Heart left ventricle (tissue), 16 donors: ENCODE results near the gene FILIP1. TPM values are rescaled to one million over a fixed set of nuclear protein-coding genes. Genes with fewer than 3 reads are reported as not detected.

Experiments
- ATAC-seq, 4 donors: fragments of 200-7000 bp; cut with Tn5 transposase; one replicate each; pipeline ENCODE4 v1.9.1; 2020 to 2022; ENCODE audit warnings: moderate library complexity in 4 of 4, mild to moderate bottlenecking in 3 of 4, moderate number of reproducible peaks in 1 of 4
- DNase-seq, 5 donors: peaks; one replicate each; pipeline ENCODE4 v3.0.0-alpha.2; 2020
- H3K27ac ChIP-seq, 12 donors: fragments of 200-600 bp; sonication (generic) in 4 of 12; one replicate each; pipeline versions ENCODE4 v1.5.0 to v1.8.0; 2016 to 2022; ENCODE audit warnings: mild to moderate bottlenecking in 2 of 12
- H3K27me3 ChIP-seq, 9 donors: fragments of 200-600 bp; sonication (generic) in 2 of 9; one replicate each; pipeline versions ENCODE4 v1.5.1 to v1.8.0; 2016 to 2022; ENCODE audit warnings: mild to moderate bottlenecking in 3 of 9
- H3K36me3 ChIP-seq, 9 donors: fragments of 200-600 bp; sonication (generic) in 2 of 9; one replicate each; pipeline versions ENCODE4 v1.5.0 to v1.8.0; 2018 to 2022; ENCODE audit warnings: mild to moderate bottlenecking in 2 of 9
- H3K4me1 ChIP-seq, 12 donors: fragments of 200-600 bp; sonication (generic) in 4 of 12; one replicate each; pipeline versions ENCODE4 v1.5.0 to v1.8.0; 2016 to 2022; ENCODE audit warnings: mild to moderate bottlenecking in 3 of 12
- H3K4me3 ChIP-seq, 12 donors: fragments of 200-600 bp; sonication (generic) in 4 of 12; one replicate each; pipeline versions ENCODE4 v1.5.0 to v1.8.0; 2017 to 2022; ENCODE audit warnings: mild to moderate bottlenecking in 9 of 12, moderate library complexity in 4 of 12
- H3K9me3 ChIP-seq, 12 donors: fragments of 200-600 bp; sonication (generic) in 4 of 12; one replicate each; pipeline versions ENCODE4 v1.5.0 to v1.8.0; 2016 to 2022; ENCODE audit warnings: mild to moderate bottlenecking in 1 of 12
- POLR2A ChIP-seq, 2 donors: fragments of 450-650 bp; IDR thresholded peaks; one replicate each; pipeline ENCODE4 v1.6.1; 2017; ENCODE audit warnings: antibody characterized with exemption in 2 of 2, mild to moderate bottlenecking in 2 of 2, moderate library complexity in 2 of 2
- WGBS, 4 donors: extraction: QIAGEN DNeasy Blood & Tissue Kit in 2 of 4; methylation state at CpG; one replicate each; pipeline versions ENCODE4 v1.1.5 to v1.1.7; 2013 to 2018; 5-methylcytosine and 5-hydroxymethylcytosine counted together
- intact Hi-C, 10 donors: fragments of 100-400 bp; cut with DNase I; formaldehyde crosslinking; loops; one replicate each; pipeline versions ENCODE4 v1.11.1 to v1.14.2; 2022
- polyA plus RNA-seq, 2 donors: library from polyadenylated mRNA; stranded (reverse); fragments of 200-250 nt; gene quantifications; one replicate each; pipeline ENCODE4 v1.2.3, GENCODE V29; 2013
- total RNA-seq, 9 donors: library from RNA; depleted of rRNA in 2 of 9; stranded (reverse); fragments of >200 nt in 2 of 9; fragmentation: NEBNext Ultra II Directional in 3 of 9; extraction: Animal tissue kit (Norgen Biotek cat#: 25700) in 3 of 9; gene quantifications; one replicate each; pipeline versions ENCODE4 v1.1.0 to v1.2.4, GENCODE V29; 2016 to 2023
- TF ChIP-seq, protein P1 (sequence below), 12 donors: fragments of 200-600 bp; sonication (generic) in 4 of 12; IDR thresholded peaks; one replicate each; pipeline versions ENCODE4 v1.5.0 to v1.8.0; 2018 to 2022; ENCODE audit warnings: antibody characterized with exemption in 12 of 12, mild to moderate bottlenecking in 5 of 12
- donor health status: ischemic (EF 13 %, LVEDD 7.1; RV severe dilation, severe dysfunction).
- donor health status: healthy with polysubstance abuse.
- donor health status: DM: no; HTN: yes; CAD: no.
- donor health status: DM: no; HTN: no; CAD: no.
- donor health status: ischemic (EF 25% LVEDD 6.9; RV normal size, moderate dysfunction).
- donor health status: ischemic (EF 25% LVEDD 5.7; RV mildly dilated, moderate dysfunction).
- donor health status: healthy.
- donor health status: DM: yes; HTN: yes; CAD: no.
- donor health status: ischemic (EF 35%, LVEDD 5.7; RV mildly dilated, moderate dysfunction).
- donor health status: nonischemic (EF 11% LVEDD 7.7; RV severe dilation, severe dysfunction).
- donor health status: DM: yes; HTN: yes; CAD: no.
- donor health status: PGD.
- donor health status: ischemic (EF 29% LVEDD 5.4; RV normal size, mild dysfunction).
- donor health status: nonischemic (EF 23%, LVEDD 6.1; RV moderate dilation, normal function).

The FILIP1 gene
- total and polyA plus RNA-seq, 11 donors = 49.2 to 230 (median 158) TPM

- Histone ChIP-seq H3K4me3 (no peak overlapping the region), H3K9me3 (no peaks in the 10 kb centered on the region), H3K36me3 (no peaks in the 10 kb centered on the region), H3K27ac (peak overlapping the region in 3 of 12 donors; percentile 10 to 19 (median 16)), H3K27me3 (no peaks in the 10 kb centered on the region), H3K4me1 (peaks cover 0 to 82% (median 43%) of the 10 kb centered on the region in 12 donors)
- TF ChIP-seq, protein P1, sequence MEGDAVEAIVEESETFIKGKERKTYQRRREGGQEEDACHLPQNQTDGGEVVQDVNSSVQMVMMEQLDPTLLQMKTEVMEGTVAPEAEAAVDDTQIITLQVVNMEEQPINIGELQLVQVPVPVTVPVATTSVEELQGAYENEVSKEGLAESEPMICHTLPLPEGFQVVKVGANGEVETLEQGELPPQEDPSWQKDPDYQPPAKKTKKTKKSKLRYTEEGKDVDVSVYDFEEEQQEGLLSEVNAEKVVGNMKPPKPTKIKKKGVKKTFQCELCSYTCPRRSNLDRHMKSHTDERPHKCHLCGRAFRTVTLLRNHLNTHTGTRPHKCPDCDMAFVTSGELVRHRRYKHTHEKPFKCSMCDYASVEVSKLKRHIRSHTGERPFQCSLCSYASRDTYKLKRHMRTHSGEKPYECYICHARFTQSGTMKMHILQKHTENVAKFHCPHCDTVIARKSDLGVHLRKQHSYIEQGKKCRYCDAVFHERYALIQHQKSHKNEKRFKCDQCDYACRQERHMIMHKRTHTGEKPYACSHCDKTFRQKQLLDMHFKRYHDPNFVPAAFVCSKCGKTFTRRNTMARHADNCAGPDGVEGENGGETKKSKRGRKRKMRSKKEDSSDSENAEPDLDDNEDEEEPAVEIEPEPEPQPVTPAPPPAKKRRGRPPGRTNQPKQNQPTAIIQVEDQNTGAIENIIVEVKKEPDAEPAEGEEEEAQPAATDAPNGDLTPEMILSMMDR (IDR thresholded peaks at IDR 0.05) = no peak
- no peak for TF ChIP-seq POLR2A (IDR thresholded peaks at IDR 0.05)
- WGBS, 4 donors = 54 to 64% (median 60%) methylated on average over 1 of the region's 1 CpG
- DNase-seq = no peak
- ATAC-seq = peak in 1 of 4 donors; percentile 16
- intact Hi-C loops = loop anchor here in 1 of 10 donors (5.0 kb wide), 1 partner anchor 55 kb away; no protein-coding TSS in a partner anchor
Measured at GRCh38 chr6:75422024-75422639, 71.5 kb downstream of the FILIP1 start.

DNA sequence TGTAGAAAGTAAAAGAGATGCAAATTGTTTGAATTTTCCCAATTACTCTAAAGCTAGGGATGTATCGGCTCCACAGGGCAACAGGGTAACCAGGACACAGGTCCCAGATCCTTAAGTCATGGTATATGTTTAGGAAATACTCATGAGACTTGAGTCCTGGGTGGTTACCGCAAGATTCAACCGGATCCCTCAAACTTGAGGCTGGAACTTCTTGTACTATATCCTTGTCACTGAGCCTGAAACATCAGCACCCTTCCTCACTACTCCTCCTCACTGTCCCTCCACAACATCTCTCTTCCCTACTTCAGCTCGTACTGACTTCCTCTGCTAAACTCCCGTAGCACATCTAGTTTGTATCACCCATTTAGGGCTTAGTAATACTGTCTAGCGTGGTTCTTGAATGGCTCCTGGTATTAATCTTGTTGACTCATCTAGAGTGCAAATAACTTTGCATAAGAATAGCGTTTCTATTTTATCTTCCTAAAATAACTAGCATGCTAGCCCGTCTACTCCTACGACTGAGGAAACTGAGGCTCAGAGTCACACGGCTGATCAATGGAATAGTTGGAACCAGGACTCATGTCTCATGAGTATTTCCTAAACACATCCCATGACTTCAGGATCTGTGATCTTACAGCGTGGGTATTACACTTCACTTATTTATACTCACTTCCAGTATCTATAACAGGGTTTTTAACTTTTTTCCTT is 72.1 kb downstream of the FILIP1 start:
- Histone ChIP-seq H3K9me3 (no peaks in the 10 kb centered on the region), H3K27ac (peak overlapping the region in 1 of 12 donors; percentile 17), H3K4me1 (peaks cover 0 to 84% (median 46%) of the 10 kb centered on the region in 12 donors), H3K36me3 (no peaks in the 10 kb centered on the region), H3K4me3 (no peak overlapping the region), H3K27me3 (no peaks in the 10 kb centered on the region)
- peak in 2 of 4 donors; percentile 8 for ATAC-seq
- WGBS, 4 donors = 73 to 81% (median 77%) methylated on average over 11 of the region's 11 CpGs
- no peak for TF ChIP-seq POLR2A (IDR thresholded peaks at IDR 0.05)
- TF ChIP-seq, protein P1 (IDR thresholded peaks at IDR 0.05) = no peak
- DNase-seq = no peak
- intact Hi-C loops = loop anchor here in 1 of 10 donors (5.0 kb wide), 1 partner anchor 56 kb away; no protein-coding TSS in a partner anchor

DNA sequence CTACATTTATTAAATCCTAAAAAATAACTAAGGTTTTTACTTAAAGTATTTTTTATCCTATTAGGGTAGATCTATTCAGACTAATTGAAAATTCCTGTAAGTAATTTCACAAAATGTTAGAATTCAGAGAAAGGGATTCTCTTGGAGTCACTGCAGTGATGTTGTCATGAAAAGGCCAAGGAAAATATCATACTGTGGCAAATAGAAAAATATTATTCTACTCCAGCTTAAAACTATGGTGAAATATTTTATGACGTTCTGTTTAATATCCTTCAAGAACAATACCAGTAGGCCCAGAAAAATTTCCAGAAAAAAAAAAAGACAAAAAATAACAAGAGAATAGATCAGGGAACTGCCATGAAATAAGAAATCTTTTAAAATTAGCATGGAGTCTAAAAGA is 73.6 kb downstream of the FILIP1 start:
- no peak for DNase-seq
- Histone ChIP-seq H3K36me3 (no peaks in the 10 kb centered on the region), H3K27ac (peak overlapping the region in 6 of 12 donors; percentile 3 to 48 (median 22)), H3K9me3 (no peaks in the 10 kb centered on the region), H3K27me3 (no peaks in the 10 kb centered on the region), H3K4me3 (no peak overlapping the region), H3K4me1 (peaks cover 0 to 86% (median 56%) of the 10 kb centered on the region in 12 donors)
- intact Hi-C loops = loop anchor here in 2 of 10 donors (5.0 kb wide), 2 partner anchors 57 to 72 kb away; partner anchors contain the start of gene FILIP1 (in 2 of the 2)
- WGBS, 4 donors = 66 to 72% (median 69%) methylated on average over 1 of the region's 1 CpG
- TF ChIP-seq POLR2A (IDR thresholded peaks at IDR 0.05) = no peak
- TF ChIP-seq, protein P1 (IDR thresholded peaks at IDR 0.05) = no peak
- no peak for ATAC-seq

- intact Hi-C loops = loop anchor here in 2 of 10 donors (5.0 kb wide), 1 partner anchor 73 kb away; the partner anchor contains the start of gene FILIP1 (in 2 of the 2)
- WGBS, 4 donors = 78 to 86% (median 84%) methylated on average over 3 of the region's 3 CpGs
- Histone ChIP-seq H3K9me3 (no peaks in the 10 kb centered on the region), H3K4me1 (peaks cover 2 to 86% (median 56%) of the 10 kb centered on the region in 12 donors), H3K27ac (peak overlapping the region in 7 of 12 donors; percentile 4 to 33 (median 20)), H3K4me3 (no peak overlapping the region), H3K27me3 (no peaks in the 10 kb centered on the region), H3K36me3 (peaks cover 0 to 3% (median 0%) of the 10 kb centered on the region in 9 donors)
- TF ChIP-seq POLR2A (IDR thresholded peaks at IDR 0.05) = no peak
- TF ChIP-seq, protein P1 (IDR thresholded peaks at IDR 0.05) = no peak
- no peak for ATAC-seq
- DNase-seq = peak in 1 of 5 donors; percentile 45
Measured at GRCh38 chr6:75419416-75419815, 74.2 kb downstream of the FILIP1 start.
